T-helper 17 cell (primary cell): ENCODE measurements around the gene CATSPER1. TPM values are rescaled to one million over a fixed set of nuclear protein-coding genes. Genes with fewer than 3 reads are reported as not detected.
A peak's percentile ranks its signal among the peaks of the same experiment; 100 is the strongest.

Experiments used
- ATAC-seq: fragments of 150-1000 bp; cut with Tn5 transposase; 2 replicates; pipeline ENCODE4 v1.10.0; 2021; ENCODE audit warnings: mild to moderate bottlenecking, moderate library complexity
- DNase-seq, 3 donors: peaks; one replicate each; pipeline versions ENCODE4 v3.0.0 to v3.0.0-alpha.2; 2020 to 2021
- H3K9me3 ChIP-seq: one replicate; pipeline ENCODE4 v1.7.0; 2013; ENCODE audit warnings: low read length, mild to moderate bottlenecking; ENCODE audit not compliant: control insufficient read depth, poor library complexity, severe bottlenecking
- H3K27ac Mint-ChIP-seq: one replicate; pipeline ENCODE4 v1.8.0; 2022; ENCODE audit warnings: mild to moderate bottlenecking, moderate library complexity, mixed read lengths
- H3K27me3 Mint-ChIP-seq: one replicate; pipeline ENCODE4 v1.8.0; 2022; ENCODE audit warnings: mixed read lengths
- H3K36me3 Mint-ChIP-seq: one replicate; pipeline ENCODE4 v1.8.0; 2022; ENCODE audit warnings: low read depth, mixed read lengths
- H3K4me1 Mint-ChIP-seq: one replicate; pipeline ENCODE4 v1.8.0; 2022; ENCODE audit warnings: mild to moderate bottlenecking, mixed read lengths
- H3K4me3 Mint-ChIP-seq: one replicate; pipeline ENCODE4 v1.8.0; 2022; ENCODE audit warnings: mild to moderate bottlenecking, moderate library complexity, mixed read lengths
- total RNA-seq, 4 donors: library from RNA in 2 of 4; stranded (reverse) in 2 of 4; gene quantifications; one replicate each; pipeline ENCODE4 v1.2.3 and lab custom pipeline; 2022 to 2026

The CATSPER1 gene
- total RNA-seq, 2 donors from 2014 or later, result not detected

GRCh38 chr11:66064571-66064970, 38.3 kb upstream of the CATSPER1 start:
- Mint-ChIP-seq H3K4me3 (no peak overlapping the region), H3K27me3 (no peaks in the 10 kb centered on the region), H3K4me1 (peaks cover 41% of the 10 kb centered on the region), H3K36me3 (peaks cover 24% of the 10 kb centered on the region), H3K27ac (peak overlapping the region; percentile 65)
- H3K9me3 ChIP-seq, result no peaks in the 10 kb centered on the region
- ATAC-seq (no peak), DNase-seq (no peak)

- Mint-ChIP-seq H3K27ac (peak overlapping the region; percentile 59), H3K4me1 (peaks cover 36% of the 10 kb centered on the region), H3K4me3 (no peak overlapping the region), H3K27me3 (no peaks in the 10 kb centered on the region), H3K36me3 (peaks cover 22% of the 10 kb centered on the region)
- ATAC-seq (no peak), DNase-seq (no peak)
- no peaks in the 10 kb centered on the region for H3K9me3 ChIP-seq
Observed at GRCh38 chr11:66063900-66064299, 37.6 kb upstream of the CATSPER1 start.

DNA sequence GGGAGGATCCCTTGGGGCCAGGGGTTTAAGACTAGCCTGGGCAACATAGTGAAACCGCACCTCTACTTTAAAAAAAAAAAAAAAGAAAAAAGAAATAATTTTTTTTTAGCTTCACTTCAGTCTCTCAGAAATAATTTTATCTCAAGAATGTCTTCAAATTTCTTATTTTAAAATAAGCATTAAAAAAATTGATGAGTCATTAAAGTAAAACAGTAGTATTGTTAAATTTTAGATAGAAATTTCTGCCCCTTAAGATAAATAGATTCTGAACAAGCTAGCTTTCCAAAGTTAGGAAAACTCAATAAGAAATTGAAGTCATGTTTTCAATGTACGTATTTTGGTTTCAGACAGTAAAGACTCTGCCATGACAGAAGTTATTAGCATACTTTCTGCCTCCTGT, 36.1 kb upstream of the CATSPER1 start:
- ATAC-seq (no peak), DNase-seq (no peak)
- peak overlapping the region; percentile 59 for H3K27ac Mint-ChIP-seq
- no peaks in the 10 kb centered on the region for H3K27me3 Mint-ChIP-seq
- H3K9me3 ChIP-seq, result no peaks in the 10 kb centered on the region
- H3K4me1 Mint-ChIP-seq, result peaks cover 31% of the 10 kb centered on the region
- no peak overlapping the region for H3K4me3 Mint-ChIP-seq
- peaks cover 22% of the 10 kb centered on the region for H3K36me3 Mint-ChIP-seq

DNA sequence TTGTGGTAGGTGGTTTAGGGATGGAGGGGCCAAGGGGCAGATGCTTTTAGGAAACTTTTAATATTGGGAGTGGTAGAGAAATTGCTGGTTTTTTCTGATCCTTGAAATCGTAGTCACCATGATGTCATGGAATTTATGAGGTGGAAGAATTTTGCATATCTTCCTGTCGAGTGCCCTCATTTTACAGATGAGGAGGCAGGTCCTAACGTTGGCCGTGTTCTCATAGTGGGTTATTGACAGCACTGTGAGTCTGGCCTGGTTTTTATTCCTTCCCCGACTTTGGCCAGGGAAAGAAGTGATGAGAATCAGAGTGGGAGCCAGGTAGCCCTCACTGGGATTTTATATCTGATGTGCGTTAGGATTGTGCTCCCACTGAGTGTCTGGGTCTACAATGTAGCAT, 35.0 kb upstream of the CATSPER1 start:
- H3K27me3 Mint-ChIP-seq, result no peaks in the 10 kb centered on the region
- no peak overlapping the region for H3K4me3 Mint-ChIP-seq
- no peak for DNase-seq
- H3K4me1 Mint-ChIP-seq, result peaks cover 24% of the 10 kb centered on the region
- H3K27ac Mint-ChIP-seq, result peak overlapping the region; percentile 79
- H3K36me3 Mint-ChIP-seq, result peaks cover 19% of the 10 kb centered on the region
- no peak for ATAC-seq
- no peaks in the 10 kb centered on the region for H3K9me3 ChIP-seq

DNA sequence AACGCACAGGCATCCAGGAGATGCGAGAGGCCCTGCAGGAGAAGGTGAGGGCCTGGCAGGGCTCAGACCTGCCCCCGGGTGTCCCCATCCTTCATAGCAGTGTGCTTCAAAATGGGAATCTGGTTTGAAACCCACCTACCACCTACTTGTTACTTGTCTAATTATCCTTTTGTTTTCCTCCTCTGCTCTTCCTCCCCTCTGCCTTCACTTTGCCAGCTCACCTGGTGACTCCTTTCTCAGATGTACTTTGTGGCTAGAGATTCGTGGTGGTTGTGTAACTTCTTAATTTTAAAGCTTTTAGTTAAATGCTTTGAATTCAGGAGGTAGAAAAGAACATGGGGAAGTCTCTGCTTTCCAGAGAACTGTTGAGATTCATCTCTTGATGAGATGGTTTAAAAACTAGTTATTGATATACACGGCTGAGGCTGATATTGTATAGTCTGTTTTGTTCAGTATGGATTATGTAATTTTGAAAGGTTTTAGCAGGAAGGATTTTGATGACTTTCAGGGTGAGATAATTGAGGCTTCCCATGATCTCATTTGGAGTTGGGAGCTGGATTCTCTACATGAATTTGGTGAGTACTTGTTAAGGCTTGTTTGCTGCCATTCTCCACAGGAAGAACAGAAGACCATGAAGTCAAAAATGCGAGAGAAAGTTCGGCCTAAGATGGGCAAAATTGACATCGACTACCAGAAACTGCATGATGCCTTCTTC, 33.8 kb upstream of the CATSPER1 start:
- H3K9me3 ChIP-seq, result no peaks in the 10 kb centered on the region
- H3K36me3 Mint-ChIP-seq, result peaks cover 19% of the 10 kb centered on the region
- DNase-seq (no peak), ATAC-seq (no peak)
- peaks cover 23% of the 10 kb centered on the region for H3K4me1 Mint-ChIP-seq
- no peak overlapping the region for H3K4me3 Mint-ChIP-seq
- peak overlapping the region; percentile 81 for H3K27ac Mint-ChIP-seq
- H3K27me3 Mint-ChIP-seq, result no peaks in the 10 kb centered on the region

DNA sequence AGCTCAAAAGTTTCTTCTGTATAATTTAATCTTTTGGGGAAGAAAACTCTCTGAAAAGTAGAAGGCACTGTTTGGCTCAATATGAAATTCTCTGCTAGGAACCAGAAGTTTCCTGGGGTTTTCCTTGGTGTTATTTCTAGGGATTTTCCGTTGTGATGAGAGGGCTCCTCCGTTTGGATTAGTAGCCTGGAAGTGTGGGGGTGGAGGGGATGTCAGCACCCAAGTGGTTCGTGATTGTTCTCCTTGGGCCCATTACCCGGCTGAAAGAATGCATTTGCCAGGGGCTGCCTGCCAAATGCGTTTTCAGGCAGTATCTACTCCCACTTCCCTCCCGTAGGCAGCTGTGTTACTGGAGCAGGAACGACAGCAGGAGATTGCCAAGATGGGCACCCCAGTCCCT, 30.2 kb upstream of the CATSPER1 start:
- no peaks in the 10 kb centered on the region for H3K27me3 Mint-ChIP-seq
- peaks cover 27% of the 10 kb centered on the region for H3K4me1 Mint-ChIP-seq
- H3K27ac Mint-ChIP-seq, result peak overlapping the region; percentile 21
- no peak for DNase-seq
- H3K9me3 ChIP-seq, result no peaks in the 10 kb centered on the region
- ATAC-seq, result no peak
- H3K36me3 Mint-ChIP-seq, result peaks cover 13% of the 10 kb centered on the region
- no peak overlapping the region for H3K4me3 Mint-ChIP-seq

DNA sequence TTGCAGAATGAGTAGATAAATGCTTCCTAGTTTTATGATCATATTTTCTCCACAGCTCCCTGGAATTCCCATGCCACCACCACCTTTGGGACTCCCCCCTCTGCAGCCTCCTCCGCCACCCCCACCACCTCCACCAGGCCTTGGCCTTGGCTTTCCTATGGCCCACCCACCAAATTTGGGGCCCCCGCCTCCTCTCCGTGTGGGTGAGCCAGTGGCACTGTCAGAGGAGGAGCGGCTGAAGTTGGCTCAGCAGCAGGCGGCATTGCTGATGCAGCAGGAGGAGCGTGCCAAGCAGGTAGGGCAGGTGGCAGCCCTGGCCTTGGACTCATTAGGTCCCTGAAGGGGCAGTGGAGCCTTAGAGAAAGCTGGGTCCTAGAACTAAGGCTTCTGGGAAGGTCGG, 28.7 kb upstream of the CATSPER1 start:
- Mint-ChIP-seq H3K4me1 (peaks cover 25% of the 10 kb centered on the region), H3K27ac (peak overlapping the region; percentile 16), H3K36me3 (peaks cover 5% of the 10 kb centered on the region), H3K27me3 (no peaks in the 10 kb centered on the region), H3K4me3 (no peak overlapping the region)
- no peak for DNase-seq
- H3K9me3 ChIP-seq, result no peaks in the 10 kb centered on the region
- ATAC-seq, result no peak

- Mint-ChIP-seq H3K27ac (peak overlapping the region; percentile 98), H3K36me3 (peaks cover 4% of the 10 kb centered on the region), H3K4me1 (peaks cover 18% of the 10 kb centered on the region), H3K4me3 (peak overlapping the region; percentile 100), H3K27me3 (no peaks in the 10 kb centered on the region)
- no peak for DNase-seq
- H3K9me3 ChIP-seq, result no peaks in the 10 kb centered on the region
- ATAC-seq, result peak; percentile 5
Observed at GRCh38 chr11:66052664-66052982, 26.3 kb upstream of the CATSPER1 start.

DNA sequence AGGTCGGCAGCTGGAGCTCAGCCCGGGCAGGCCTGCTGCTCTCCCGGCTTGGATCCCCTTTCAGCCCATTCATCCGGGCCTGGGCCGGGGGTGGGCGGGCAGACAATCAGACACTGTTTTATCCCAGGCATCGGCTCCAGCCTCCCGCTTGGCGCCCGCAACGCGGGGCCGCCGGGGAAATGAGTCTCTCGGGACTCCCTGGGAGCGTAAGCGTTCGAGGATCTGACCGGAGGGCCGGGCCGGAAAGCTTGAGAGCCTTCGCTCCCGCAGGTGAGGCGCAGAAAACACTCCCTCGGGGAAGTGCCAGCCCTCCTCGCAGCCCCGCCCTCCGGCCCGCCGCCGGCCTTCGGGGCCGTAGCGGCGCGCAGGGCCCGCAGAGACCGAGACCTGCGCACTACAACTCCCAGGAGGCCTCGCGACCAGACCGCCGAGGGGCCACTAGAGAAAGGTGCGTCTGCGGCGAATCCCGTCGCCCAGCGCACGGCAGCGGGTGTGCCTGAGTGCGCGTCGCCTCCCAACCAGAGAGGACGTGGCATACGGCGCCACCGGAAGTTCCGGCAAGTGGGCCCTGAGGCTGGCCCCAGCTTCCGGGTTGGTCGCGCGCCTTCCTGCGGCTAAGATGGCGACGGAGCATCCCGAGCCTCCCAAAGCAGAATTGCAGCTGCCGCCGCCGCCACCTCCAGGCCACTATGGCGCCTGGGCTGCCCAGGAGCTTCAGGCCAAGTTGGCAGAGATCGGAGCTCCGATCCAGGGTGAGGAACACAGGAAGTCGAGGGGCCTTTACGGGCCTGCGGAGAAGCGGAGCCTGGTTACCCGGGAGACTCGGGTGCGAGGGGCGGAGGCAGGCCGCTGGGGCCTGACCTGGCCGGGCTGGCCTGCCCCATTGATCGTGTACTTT, 25.7 kb upstream of the CATSPER1 start, which contains the start of gene SF3B2:
Gene SF3B2, plus strand, starts transcription at position 599 of the 898 bp plus-strand sequence. Its CDS starts 21 bp downstream, at position 620.
- ATAC-seq (peak; percentile 98), DNase-seq (peak; percentile 87 to 94 (median 94))
- peaks cover 4% of the 10 kb centered on the region for H3K36me3 Mint-ChIP-seq
- peaks cover 18% of the 10 kb centered on the region for H3K4me1 Mint-ChIP-seq
- H3K27ac Mint-ChIP-seq, result peak within 1 kb of the TSS; percentile 98
- H3K9me3 ChIP-seq, result no peaks in the 10 kb centered on the region
- no peaks in the 10 kb centered on the region for H3K27me3 Mint-ChIP-seq
- H3K4me3 Mint-ChIP-seq, result peak within 1 kb of the TSS; percentile 100

DNA sequence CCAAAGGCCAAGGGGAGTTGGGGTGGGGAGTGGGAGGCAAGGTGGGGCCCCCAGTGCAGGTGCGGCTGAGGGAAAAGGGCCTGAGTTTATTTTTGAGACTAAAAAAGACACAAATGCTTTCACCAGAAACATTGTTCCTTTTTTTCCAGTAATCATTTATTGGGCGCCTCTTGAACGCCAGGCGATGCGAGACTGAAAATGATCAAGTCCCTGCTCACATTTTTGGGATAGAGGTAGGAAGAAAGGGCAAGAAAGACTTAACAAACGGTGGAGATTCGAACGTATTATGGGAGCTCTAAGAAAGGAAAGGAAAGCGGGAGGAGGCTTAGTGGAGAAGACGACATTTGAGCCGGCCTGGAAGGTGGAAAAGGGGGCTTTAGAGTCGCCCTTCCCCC, 25.1 kb upstream of the CATSPER1 start:
- DNase-seq (no peak), ATAC-seq (no peak)
- Mint-ChIP-seq H3K27ac (peak overlapping the region; percentile 98), H3K27me3 (no peaks in the 10 kb centered on the region), H3K36me3 (peaks cover 4% of the 10 kb centered on the region), H3K4me3 (peak overlapping the region; percentile 86), H3K4me1 (peaks cover 18% of the 10 kb centered on the region)
- H3K9me3 ChIP-seq, result no peaks in the 10 kb centered on the region

DNA sequence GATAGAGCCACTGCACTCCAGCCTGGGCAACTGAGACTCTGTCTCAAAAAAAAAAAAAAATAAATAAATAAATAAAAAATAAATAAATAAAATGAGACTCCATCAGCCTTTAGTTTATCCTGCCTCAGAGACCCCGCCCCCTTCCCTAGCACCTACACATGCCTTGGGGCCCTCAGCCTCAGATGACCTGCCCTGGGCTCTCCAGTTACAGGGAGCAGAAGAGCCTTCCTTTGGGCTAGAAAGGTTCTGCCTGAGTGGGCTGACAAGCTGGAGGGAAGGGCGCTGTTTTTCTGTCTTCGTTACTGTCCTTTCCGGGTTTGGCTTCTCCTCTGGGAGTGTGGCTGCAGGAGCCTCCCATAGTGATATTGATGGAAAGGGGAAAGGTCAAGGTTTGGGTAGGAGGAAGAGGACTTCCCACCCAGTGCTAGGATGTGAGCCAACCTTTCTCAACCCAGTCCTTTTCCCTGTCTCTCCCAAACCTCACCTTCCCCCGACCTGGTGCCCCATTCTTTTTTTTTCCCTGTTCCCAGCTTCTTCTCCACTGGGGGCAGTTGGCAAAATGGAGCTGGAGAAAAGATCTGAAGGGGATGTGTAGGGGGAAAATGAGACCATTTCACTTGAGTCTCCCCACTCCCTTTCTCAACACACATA, 24.4 kb upstream of the CATSPER1 start:
- Mint-ChIP-seq H3K36me3 (peaks cover 4% of the 10 kb centered on the region), H3K27ac (no peak overlapping the region), H3K4me3 (peak overlapping the region; percentile 86), H3K4me1 (peaks cover 18% of the 10 kb centered on the region), H3K27me3 (no peaks in the 10 kb centered on the region)
- no peaks in the 10 kb centered on the region for H3K9me3 ChIP-seq
- no peak for ATAC-seq
- DNase-seq, result no peak

DNA sequence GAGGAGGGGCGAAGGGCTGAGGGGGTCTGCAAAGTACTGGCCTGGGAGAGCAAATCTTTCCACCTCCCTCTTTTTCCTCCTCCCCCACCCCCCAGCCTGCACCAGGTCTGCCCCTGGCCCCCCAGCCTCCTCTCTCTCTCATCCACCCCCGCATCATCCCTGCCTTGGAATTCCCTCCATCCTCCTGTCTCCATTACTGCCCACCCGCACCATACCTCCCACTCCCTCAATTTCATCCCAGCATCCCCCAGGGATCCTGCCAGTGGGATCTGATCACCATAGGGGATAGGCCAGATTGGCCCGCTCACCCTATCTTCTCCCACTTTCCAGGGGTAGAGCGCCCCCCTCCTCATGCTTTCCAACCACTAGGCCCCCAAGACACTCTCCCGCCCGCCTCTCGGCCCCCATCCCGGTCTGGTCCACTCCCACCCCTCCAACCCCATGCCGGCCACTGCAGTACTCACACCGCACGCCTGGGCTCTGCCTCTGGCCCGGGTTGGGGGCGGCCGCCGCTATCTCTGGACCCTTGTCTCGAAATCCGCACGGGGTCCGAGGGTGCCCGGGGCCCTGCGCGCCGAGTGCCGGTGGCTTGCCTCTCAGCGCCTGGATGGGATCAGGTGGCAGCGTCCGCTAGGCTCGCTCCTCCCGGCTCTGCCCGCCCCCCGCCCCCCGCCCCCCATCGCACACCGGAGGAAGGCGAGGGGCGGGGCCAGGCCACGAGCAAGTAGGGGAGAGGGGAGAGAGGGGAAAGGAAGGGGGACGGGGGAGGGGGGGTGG, 22.5 kb upstream of the CATSPER1 start, which contains the start of gene GAL3ST3:
Gene GAL3ST3, minus strand, starts transcription at position 615 of the 777 bp plus-strand sequence. CDS start 3,746 bp downstream, outside the sequence.
- H3K27ac Mint-ChIP-seq, result no peak within 1 kb of the TSS
- peak within 1 kb of the TSS; percentile 28 for H3K4me3 Mint-ChIP-seq
- no peak for DNase-seq
- no peak for ATAC-seq
- H3K4me1 Mint-ChIP-seq, result peaks cover 21% of the 10 kb centered on the region
- no peaks in the 10 kb centered on the region for H3K9me3 ChIP-seq
- H3K27me3 Mint-ChIP-seq, result no peaks in the 10 kb centered on the region
- peaks cover 4% of the 10 kb centered on the region for H3K36me3 Mint-ChIP-seq
